Thyroid gland (tissue), 4 donors: ENCODE data around the gene SLC17A1.

Experiments
- CTCF ChIP-seq, 6 experiments: fragments of 200-600 bp in 3 of 6; fragments of 450-650 bp in 3 of 6; sonication (generic) in 3 of 6; IDR thresholded peaks; one replicate each; pipeline ENCODE4 v1.5.1; 2016 to 2019; ENCODE audit warnings: antibody characterized with exemption in 6 of 6, mild to moderate bottlenecking in 2 of 6, inconsistent platforms in 1 of 6, moderate library complexity in 1 of 6
- POLR2A ChIP-seq, 2 donors: fragments of 450-650 bp; IDR thresholded peaks; one replicate each; pipeline ENCODE4 v1.6.1; 2017; ENCODE audit warnings: antibody characterized with exemption in 2 of 2, mild to moderate bottlenecking in 2 of 2, moderate library complexity in 1 of 2

- no peak for TF ChIP-seq POLR2A (IDR thresholded peaks at IDR 0.05)
- TF ChIP-seq CTCF (IDR thresholded peaks at IDR 0.05), result no peak
These were observed 42.4 kb downstream of the SLC17A1 start for GRCh38 chr6:25789475-25789874.
